Measurements from ENCODE around the gene OR10T2.

DNA sequence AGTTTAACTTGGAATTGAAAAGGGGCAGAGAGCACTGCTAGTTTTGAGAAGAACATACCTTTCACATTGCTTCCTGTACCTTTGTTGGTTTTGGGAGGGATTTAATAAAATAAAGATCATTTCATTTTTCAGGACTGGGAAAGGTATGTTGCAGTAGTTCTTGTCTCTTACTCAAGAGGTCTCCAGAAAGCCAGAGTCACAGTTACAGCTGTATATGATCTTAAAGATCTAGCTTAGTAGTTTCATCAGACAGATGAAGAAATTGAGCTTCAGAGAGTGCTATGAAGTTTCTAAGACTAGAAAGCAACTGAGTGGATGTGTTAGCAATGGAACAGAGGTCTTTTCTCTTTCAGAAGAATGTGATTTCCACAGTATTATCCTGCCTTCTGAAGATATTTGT, 25.8 kb upstream of the OR10T2 start:
- TF ChIP-seq YY1 (IDR thresholded peaks at IDR 0.05; ENCODE audit: low read depth) (no peak), ZBTB7A (IDR thresholded peaks at IDR 0.05; ENCODE audit: low read depth) (no peak), CEBPB (IDR thresholded peaks at IDR 0.05) (no peak)
- TF ChIP-seq, protein P1, sequence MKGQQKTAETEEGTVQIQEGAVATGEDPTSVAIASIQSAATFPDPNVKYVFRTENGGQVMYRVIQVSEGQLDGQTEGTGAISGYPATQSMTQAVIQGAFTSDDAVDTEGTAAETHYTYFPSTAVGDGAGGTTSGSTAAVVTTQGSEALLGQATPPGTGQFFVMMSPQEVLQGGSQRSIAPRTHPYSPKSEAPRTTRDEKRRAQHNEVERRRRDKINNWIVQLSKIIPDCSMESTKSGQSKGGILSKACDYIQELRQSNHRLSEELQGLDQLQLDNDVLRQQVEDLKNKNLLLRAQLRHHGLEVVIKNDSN (IDR thresholded peaks at IDR 0.05): no peak

Data from Ishikawa (cell line).